ENCODE measurements around the gene CD151.
A peak's percentile ranks its signal among the peaks of the same experiment; 100 is the strongest.

The CD151 gene

GRCh38 chr11:797296-798092, 35.3 kb upstream of the CD151 start:
- DNase-seq = peak; percentile 88

DNA sequence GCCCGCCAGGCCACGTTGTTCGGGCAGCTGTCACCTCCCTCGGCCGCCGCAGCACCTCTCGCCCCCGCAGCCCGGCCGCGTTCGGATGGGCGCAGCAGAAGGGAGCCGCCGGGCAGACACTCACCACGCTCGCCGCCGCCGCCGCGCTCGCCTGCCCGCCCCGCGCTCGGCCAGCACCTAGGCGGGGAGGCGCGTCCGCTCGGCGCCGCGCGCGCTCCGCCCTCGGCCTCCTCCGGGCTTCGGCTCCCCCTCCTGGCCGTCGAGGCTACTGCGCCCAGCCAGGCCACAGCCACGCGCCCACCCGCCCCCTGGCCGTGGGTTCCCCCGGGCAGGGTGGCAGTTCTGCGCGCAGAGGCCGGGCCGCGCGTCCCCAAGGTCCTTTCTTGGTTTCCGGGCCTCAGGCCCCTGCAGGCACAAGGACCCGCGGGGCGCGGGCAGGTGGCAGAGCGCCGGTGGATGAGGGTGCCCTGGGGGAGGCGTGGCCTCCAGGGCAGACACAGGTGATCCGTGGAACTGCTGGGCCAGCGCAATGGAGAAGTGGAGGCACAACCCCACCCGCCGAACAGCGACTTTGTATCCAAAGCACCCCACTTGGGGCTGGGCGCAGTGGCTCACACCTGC, 34.5 kb upstream of the CD151 start, which contains the start of gene SLC25A22:
Gene SLC25A22 (minus strand): TSS at position 189 of the 621 bp plus-strand sequence. CDS start 3,275 bp downstream, outside the sequence.
- DNase-seq = peak; percentile 77

DNA sequence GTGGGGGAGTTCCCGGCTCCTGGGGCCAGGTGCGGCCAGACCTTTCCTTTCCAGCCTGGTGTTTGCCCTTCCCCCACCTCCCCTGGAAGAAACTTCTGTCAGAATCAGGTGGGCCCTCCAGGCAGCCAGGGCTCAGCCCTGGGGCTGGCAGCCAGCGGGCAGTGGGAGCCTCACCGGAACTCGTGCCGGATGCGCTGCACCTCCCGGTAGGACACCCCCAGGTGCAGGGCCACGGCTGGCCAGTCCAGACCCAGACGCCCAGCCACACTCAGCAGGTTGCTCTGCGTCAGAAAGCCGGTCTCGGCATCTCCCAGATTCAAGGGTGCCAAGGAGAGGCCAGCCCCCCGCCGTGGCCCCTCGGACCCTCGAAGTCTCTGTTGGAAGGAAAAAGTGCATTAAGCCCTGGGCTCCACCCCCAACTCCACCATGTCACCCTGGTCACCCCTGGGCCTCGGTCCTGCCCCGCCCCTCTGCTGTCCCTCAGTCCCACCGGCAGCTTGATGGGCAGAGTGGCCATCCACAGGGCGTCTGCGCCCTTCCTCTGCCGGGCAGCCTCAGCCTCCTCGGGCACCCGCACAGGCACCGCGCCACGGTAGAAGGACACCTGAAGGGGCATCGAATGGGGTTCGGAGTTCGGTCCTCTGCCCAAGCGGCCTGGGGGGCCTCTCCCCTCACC, 33.0 kb upstream of the CD151 start:
- no peak for DNase-seq

DNA sequence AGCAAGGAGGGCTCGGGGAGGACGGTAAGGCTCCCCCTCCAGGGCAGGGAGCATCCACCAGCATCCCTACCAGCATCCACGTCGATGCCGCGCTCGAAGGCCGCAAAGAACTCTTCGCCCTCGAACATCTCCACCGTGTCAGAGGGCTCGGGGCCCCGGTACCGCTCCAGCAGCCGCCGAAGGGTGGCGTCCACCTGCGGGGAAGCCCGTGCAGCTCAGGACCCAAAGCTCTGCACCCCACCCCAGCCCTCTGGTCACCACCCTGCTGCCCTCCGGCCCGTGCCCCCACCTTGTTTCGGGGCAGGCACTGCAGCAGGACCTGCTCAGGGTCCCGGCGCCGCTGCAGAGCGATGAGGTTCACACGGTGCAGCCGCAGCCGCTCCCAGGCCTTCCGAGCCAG, 32.3 kb upstream of the CD151 start:
- DNase-seq = no peak

- no peak for DNase-seq
Observed at GRCh38 chr11:801097-801780, 31.5 kb upstream of the CD151 start.

DNA sequence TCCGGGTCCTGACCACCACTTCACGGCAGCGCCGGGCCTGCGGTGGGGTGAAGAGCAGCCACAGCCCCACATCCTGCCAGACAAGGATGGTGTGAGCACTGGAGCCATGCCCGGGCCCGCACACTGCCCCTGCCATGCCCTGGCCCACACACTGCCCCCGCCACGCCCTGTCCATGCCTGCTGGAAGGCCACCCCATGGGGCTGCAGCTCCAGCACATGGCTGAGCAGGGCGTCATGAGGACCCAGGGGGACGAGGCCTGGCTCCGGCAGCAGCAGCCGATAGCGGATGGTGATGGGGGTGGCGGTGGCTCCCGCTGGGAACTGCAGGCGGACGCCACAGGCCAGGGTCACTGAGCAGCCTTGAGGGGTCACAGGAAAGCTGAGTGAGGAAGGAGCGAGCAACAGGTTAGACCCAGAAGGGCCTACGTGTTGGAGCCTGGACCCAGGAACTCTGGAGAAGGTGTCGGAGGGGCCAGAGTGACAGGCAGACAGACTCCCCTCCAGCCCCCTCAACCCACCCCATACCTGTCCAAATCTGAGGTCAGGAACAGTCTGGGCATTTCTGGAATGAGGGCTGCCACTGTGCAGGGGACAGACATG, 30.6 kb upstream of the CD151 start:
- DNase-seq = no peak

- DNase-seq = no peak
Observed at GRCh38 chr11:802693-803466, 29.9 kb upstream of the CD151 start.

DNA sequence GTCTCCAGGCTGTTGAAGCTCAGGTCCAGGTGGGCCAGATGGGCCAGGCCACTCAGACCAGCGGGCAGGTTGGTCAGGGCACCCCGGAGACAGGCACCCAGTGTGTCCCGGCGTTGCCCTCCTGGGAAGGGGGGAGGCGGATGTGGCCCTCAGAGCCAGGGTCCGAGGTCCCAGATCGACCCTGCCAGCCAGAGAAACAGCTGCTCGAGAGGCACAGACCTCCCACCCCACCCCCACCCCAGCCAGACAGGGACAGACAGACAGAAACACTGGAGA, 29.3 kb upstream of the CD151 start:
- no peak for DNase-seq

- no peak for DNase-seq
Observed at GRCh38 chr11:803770-804598, 28.8 kb upstream of the CD151 start.

- DNase-seq = no peak
Observed at GRCh38 chr11:804599-804964, 28.2 kb upstream of the CD151 start.

GRCh38 chr11:808427-809286, 24.1 kb upstream of the CD151 start:
- DNase-seq = no peak

- DNase-seq = peak; percentile 97
Observed at GRCh38 chr11:809287-810039, 23.3 kb upstream of the CD151 start, which contains the start of gene RPLP2. Gene RPLP2, plus strand, starts transcription at chr11:809967. Its CDS starts 268 bp downstream, at chr11:810235.

- DNase-seq = no peak
Observed at GRCh38 chr11:810040-810567, 22.6 kb upstream of the CD151 start.

DNA sequence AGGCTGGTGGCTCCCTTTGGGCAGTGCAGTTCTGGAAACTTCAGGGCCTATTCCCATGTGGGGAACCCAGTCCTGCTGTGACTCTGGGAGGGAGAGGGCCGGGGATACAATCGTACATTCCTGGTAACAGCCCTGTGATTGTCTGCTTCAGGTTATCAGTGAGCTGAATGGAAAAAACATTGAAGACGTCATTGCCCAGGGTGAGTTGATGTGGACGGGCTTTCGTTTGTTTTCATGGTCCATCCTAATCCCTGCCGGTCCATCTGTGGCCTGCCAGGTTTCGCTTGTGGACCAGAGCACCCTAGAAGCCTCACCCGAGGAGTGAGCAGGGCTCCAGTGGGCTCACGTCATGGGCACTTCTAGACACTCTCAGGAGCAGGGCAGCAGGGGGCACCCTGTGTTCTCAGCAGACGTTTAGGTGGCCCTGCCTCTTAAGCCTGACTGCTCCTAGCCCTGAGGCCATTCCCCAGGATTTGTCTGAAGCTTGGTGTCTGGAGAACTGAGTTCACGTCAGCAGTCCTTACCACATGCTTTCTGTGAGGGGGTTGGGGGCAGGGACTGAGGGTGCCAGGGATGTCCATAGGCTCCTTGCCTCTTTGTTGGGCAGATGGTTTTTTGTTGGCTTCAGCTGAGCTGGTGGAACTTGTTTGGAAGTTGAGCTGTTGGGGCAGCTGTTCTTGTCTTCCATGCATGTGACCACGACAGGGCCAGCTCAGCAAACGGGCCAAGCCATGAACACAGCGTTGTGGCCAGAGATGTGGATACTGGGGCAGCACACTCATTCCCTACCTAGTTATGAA, 21.1 kb upstream of the CD151 start:
- DNase-seq = no peak

DNA sequence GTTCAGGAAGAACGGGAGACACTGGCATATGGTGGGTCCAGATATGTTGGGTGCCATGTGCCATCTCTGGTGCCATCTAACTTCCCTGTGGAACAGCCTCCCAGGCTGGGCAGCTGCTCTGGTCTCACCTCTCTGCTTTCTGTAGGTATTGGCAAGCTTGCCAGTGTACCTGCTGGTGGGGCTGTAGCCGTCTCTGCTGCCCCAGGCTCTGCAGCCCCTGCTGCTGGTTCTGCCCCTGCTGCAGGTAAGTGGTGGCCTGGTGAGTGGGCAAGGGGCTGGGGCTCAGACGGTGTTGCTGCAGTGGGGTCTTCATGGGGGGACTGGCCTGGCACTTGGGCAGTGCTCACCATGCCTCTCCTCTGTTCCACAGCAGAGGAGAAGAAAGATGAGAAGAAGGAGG, 20.4 kb upstream of the CD151 start:
- DNase-seq = no peak

GRCh38 chr11:813072-813455, 19.7 kb upstream of the CD151 start:
- DNase-seq = no peak

DNA sequence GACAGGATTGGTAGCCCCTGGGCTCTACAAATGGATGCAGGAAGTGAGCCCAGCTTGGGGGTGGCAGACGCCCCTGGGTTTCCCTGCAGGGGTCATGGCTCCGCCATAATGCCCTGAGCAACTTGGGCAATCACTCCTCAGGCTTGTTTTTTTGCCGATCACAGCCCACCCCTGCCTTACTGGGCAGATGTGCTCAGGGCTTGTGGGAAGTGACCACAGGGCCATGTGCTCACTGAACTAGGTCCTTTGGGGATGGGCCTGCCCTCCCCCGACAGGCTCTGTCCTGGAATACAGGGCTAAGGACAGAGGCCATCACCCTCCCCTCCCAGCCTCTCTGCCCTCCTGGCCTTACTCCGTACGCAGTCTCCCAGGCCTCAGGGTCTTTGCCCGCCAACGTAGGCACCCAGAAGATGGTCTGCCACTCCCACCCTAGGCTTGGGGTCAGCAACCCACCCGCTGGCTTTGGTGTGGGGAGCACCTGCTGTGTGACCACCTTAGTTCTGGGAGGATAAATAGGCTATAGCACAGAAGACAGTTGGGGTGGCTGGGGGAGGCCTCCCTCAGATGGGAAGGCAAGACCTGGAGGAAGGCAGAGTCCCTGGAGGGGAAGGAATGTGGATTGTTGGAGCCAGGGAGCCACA, 19.2 kb upstream of the CD151 start:
- DNase-seq = no peak
